ENCODE measurements around the gene CCNB1IP1. TPM values are rescaled to one million over a fixed set of nuclear protein-coding genes. Genes with fewer than 3 reads are reported as not detected.

Gene CCNB1IP1
- total and polyA plus RNA-seq, 2 of the 8 experiments (the other 6 are each of a cell fraction or from before 2014, with no cell fraction given) = 173 to 277 TPM

DNA sequence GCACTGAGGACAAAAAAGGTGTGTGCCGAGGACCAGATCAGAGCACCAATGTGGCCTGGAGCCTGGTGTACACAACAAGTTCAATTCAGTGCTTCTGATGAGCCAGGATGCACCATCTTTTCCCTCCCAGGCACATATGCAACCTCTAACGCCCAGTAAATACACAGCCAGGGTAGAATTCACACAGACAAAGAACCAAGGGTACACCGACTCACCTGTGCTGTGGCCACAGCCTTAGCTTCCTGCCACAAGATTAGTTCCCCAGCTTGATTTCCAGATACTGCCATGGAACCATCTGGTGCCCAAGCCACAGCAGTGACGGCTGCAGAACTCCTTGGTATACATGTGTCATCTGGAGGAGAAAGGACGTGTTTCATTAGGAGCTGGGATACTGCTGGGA is 39.7 kb upstream of the CCNB1IP1 start (continued):
- no peak for TF ChIP-seq NANOG (IDR thresholded peaks at IDR 0.05; ENCODE audit: insufficient read depth, low read depth, low read length, poor library complexity, severe bottlenecking)
- TF ChIP-seq YY1 (IDR thresholded peaks at IDR 0.05; ENCODE audit: low read depth, low read length) = no peak
- TF ChIP-seq FOSL1 (IDR thresholded peaks at IDR 0.05; ENCODE audit: insufficient read depth, low read depth, low read length) = no peak
- no peak for TF ChIP-seq SIN3A (conservative IDR thresholded peaks at IDR 0.05 in 1 of 2, IDR thresholded peaks at IDR 0.05 in 1 of 2; ENCODE audit: low read depth in 1 of 2, low read length in 2 of 2)
